DMS53 (cell line): ENCODE measurements around the gene FRMD5.

Experiments used
- DNase-seq: peaks from one replicate; lab custom pipeline; 2025; lab: John Stamatoyannopoulos, UW

Gene FRMD5

DNA sequence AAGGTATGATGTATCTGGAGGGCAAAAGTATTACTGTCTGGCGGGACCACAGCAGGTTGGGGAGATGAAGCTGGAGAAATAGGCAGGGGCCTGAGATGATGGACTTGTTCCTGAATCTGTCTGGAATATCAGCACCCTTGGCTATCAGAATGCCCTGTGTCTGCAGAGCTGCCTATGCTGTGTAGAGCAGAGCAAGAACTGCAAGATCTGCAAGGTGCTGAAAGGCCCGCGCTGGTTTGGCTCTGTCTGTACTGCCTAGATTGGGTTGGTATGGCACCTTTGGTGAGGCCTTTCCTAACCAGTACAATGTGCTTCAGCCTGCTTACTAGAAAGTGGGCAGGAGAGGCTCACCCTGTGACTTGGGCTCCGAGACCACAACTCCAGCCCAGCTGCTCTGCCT, 271.5 kb downstream of the FRMD5 start:
- no peak for DNase-seq

DNA sequence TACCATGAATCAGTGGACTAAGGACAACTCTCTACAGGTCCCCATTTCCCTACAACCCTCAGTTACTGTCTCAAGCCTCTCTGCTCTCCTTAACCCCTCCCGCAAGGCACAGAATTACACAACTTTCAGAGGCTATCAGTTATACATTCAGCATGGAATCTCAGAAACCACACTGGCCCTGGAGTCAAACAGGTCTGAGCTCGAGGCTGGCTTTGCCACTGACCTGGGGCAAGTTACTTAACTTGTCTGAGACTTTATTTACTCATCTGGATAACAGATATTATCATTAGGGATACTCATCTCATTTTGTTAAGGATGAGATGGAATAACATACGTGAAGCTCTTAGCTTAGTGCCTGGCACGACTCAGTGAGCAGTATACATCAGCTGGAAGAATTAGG, 273.1 kb downstream of the FRMD5 start:
- DNase-seq, result no peak

DNA sequence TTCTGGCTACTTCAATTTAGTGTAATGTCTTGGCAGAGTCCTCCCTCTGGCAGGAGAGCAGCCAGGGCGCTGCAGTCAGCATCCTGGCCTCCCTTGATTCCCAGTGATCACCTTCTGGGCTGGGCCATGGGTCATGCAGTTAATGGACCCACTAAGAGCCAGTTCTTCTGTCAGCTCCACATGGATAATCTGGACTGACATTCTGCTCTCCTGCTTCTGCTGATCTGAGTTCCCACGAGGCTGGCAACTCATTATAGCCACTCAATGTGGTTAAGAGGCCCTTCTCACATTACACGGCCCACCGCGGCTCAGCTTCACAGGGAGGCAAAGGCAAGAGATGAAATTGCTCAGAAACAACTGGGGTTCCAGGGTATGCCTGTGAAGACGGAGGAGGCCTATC, 274.3 kb downstream of the FRMD5 start:
- DNase-seq, result peak; percentile 18

DNA sequence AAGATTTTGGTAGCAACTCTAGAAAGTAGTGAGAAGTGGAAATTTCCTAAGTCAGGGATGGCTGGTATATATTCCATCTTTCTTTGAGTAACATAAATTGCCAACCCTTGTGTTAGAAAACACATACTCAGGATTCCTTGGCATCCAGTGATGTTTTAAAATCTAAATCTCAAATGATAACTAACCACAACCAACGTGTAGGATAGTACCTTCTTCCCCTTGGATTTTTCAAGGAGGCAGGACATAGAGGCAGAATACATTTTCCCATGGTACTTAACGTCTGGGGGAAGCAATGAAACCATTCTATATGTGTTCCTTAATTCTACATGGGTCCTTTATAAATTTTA, 274.8 kb downstream of the FRMD5 start:
- no peak for DNase-seq

DNA sequence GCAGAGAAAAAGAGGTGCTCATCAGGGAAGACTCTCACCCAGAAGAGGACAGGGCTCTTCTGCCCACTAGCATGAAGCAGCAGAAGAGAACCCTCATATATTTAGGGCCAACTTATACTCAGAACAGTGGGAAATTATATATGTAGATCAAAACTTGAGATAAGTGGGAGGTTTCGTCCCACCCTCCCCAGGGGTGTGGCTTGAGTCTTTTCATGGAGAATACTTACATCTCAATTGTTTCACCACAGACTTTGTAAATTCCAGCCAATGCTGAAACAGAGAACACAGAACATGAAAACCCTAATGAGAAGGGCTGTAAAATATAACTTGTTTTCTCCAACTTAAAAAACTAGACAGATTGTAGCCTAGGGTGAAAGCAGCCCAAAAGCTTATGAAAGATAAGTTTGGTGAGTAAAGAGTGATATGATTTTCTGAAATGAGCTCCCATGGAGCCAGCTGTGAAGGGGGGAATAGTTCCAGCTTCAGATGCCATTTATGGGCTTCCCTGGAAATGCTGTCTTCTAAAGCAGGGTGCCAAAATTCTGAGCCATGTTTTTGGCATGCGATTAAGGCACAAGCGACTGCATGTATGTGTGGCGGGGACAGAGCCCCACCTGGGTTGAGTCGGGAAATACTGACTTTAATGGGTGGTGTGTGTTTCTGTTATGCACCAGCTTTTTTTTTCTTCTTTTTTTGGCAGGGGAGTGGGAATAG, 275.4 kb downstream of the FRMD5 start:
- no peak for DNase-seq

DNA sequence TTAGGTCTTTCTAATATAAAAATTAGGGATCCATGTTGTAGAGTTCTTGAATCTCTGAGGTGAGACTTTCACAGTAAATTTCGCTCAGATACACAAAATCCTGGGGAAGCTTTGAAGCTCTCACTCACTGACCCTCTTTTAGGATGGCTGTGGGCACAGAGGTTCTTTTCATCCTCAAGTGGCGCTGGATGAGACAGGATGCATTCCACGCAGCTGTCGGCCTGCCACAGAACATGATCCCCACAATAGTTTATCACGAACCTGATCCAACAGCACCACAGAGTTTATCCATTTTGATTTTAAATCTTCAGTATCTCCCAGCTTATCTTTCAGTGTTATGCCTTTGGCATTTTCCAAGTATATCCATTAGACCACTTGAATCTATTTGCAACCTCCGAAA, 276.4 kb downstream of the FRMD5 start:
- DNase-seq, result no peak

DNA sequence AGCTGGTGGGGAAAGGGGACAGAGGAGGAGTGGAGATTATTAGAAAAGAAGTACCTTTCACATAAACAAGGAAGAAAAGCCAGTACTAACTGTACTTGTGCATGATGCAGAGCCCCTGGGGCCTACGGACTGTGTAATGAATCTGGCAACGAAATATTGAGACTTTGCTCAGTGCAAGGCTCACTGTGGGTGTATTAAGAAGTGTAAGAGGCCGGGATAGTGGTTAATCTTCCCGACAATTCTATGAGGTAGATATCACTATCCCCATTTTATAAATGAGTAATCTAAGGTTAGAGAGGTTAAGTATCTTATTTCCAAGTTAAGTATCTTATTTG, 278.8 kb downstream of the FRMD5 start:
- DNase-seq, result no peak

DNA sequence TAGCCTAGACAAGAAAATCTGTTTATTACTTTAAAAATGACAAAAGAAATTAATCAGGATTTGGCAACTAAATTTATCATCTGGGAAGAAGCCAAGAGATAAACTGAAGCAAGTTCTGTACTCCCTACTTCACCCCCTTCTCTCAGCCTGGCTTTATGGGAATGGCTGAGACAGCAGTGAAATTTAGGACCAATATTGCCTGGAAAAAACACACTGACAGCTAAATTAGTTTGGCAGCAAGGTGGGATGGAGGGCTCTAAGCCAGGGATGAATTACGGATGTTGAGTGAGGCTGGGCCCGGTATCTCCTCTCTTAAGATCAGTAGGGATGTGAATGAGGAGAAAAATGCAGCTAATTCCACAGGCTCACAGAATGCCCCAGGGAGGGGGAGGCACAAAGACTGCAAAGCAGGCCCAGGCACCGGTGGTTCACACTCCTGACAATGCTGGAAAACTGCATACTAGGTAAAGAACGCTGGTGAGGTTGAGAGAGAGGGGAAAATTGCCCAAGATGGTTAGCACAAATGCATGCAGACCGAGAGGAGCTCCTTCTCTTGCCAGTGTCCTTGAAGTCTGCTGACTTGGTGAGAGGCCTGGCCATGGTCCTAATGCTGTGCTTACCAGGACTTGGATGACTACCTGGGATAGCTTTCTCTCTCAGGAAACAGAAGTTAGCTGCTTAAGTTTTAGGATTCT, 279.3 kb downstream of the FRMD5 start:
- no peak for DNase-seq

DNA sequence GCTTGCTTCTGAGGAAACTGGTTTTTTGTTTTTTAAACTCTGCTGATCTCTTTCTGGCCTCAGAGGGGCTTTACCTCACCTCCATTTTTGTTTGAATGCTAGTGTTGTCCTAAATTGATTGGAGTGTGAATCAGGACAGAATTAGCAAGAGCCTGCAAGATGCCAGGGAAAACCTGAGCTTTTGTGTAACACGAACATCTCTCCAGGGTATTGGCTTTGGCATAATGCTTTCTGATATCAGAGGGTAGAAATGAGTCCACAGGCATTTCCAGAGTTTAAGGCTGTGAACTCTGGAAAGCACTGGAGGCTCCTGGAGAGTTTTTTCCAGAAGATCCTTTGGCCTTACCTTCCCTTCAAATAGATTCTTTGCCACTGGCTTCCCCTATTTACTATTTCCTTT, 281.1 kb downstream of the FRMD5 start:
- no peak for DNase-seq

DNA sequence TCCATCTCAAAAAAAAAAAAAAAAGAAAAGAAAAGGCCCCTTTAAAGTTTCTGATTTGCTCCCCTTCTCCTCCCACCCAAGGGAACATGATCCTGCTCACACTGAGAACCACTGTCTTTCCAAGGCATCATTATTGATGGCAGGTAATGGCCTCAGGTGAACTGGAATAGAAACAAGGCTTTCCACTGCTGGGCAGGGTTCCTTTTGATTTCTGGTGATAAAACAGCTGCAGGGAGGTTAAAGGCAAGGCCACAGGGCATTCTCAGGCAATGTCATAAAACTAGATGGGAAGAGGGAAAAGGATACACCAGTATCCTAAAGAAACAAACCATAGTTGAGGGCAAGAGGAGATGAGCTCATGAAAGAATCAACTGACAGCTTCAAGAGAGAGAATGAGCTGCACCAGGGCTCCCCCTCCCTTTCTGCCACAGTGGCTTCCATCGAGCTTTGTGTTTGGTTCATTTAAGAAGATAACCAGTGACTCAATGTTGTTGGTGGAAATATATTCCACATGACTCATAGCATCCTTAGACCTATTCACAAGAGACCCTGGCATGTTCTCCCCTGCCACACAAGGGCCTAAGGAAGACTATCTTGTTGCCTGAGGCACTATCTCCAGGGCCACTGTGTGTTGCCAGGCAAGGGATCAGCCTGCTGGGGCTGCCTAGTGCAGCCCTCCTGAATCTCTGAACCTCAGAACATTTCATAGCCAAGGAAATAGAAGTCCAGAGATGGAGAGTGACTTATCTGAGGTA, 281.9 kb downstream of the FRMD5 start:
- peak; percentile 44 for DNase-seq

DNA sequence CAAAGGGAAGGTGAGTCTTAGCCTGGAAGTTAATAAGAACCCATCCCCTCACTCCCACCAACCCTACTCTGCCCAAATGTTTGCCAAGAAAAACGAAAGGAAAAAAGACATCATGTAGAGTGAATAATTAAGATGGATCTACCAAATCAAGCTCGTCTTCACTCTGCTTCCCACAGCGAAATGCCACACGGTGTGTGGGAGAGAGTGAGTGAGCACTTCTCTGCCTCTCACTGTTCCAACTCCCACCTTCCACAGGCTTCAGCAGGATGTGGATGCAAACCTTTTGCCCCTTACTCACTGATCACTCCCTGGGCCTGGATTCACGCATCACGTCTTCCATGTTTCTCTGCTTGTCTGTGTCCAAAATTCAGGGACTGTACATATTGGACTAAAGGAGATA, 282.9 kb downstream of the FRMD5 start:
- DNase-seq, result no peak

DNA sequence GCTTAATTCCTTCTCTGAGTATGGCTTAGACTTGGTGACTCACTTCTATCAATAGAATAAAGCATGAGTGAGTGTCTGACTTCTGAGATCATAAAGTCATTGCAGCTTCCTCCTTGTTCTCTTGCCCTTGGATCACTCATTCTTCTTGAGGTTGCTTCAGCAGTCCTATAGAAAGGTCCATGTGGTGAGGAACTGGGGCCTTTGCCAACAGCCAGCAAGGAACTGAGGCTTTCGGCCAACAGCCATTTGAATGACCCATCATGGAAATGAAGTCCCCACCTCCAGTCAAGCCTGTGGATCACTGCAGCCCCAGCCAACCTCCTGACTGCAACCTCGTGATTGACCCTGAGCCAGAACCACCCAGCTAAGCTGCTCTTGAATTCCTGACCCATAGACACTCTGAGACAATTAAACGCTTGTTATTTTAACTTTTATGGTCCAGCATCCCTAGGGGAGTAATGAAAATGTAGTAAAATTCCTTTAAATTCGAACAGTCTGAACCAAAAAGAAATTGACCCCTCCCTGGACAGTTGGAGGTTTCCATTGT, 283.8 kb downstream of the FRMD5 start:
- DNase-seq, result no peak

DNA sequence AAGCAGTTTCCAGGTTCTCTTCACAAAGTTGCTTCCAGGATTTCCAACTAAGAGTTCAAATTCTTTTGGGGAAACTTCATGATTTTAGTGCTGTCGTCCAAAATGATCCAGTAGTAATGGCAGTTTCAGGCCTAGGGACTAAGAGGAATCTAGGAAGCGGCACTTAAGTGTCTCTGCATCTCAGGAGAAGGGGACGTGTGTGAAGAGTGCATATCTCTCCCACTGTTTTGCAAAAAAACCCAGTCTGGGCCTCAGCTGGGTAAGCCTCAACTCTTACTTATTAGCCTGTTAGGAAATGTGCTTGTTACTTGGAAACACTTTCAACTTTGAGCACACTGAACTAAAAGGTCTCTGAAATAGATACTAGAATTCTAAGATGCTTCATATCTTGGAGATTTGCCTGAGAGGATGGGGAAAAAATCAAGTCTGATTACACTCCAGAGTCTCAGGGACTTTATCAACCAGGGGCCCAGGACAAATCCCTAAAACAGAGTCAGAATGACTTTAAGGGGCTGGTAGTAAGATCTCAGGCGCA, 286.5 kb downstream of the FRMD5 start:
- no peak for DNase-seq

DNA sequence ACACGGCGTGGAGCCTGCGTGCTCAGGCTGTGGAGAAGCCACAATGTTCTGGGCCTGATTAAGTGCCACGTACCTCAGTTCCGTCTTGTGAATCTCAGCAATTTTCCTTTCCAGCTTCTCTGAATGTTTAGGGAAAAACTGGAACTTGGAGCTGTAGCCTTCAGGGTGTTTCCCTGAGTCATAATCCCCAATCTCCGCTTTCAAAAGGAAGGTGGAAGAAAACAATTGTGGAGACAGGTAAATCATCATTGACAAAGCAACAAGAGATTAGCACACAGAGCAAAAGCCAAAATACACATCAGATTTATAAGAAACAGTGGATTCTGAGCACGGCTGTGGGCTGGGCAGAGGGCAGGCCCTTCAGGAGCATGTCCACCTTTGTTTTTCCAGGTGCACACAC, 289.3 kb downstream of the FRMD5 start:
- DNase-seq, result no peak

DNA sequence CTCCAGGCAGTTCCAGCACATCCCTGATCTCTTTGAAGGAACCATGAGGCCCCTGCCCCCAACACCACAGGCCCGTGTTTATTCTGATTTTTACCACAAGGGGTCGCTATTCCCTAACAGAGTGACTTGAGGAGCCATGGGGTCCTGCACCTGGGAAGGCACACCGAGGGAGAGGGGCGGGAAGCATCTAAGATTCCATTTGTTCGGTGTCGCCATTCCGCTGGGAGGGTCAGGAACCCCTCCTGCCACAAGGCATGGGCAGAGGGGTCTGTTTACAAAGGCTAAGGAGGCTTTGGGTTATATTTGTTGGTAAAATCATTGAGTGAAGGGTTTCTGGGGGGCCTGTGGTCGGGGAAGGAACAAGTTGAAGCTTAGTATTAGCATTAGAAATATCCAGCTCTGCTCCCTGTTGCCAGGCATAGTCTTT, 291.2 kb downstream of the FRMD5 start:
- DNase-seq, result peak; percentile 76

DNA sequence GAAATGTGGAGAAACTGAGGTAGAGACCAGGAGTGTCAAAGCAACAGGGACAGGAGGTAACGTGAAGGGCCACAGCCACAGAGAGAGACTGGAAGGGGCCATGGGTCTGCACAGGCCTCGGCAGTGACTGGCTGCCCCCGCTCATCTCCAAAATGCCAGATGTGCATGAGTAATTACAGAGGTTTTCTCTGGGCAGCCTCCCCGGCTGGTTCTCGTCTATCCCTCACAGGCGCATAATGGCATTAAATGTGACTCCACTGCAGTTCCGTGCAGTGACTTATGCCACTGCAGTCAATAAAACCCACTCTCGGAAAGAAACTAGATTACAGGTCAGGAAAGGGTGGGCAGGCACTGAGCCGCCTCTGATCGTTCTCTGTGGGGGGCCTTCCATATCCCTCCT, 293.6 kb downstream of the FRMD5 start:
- DNase-seq, result no peak

DNA sequence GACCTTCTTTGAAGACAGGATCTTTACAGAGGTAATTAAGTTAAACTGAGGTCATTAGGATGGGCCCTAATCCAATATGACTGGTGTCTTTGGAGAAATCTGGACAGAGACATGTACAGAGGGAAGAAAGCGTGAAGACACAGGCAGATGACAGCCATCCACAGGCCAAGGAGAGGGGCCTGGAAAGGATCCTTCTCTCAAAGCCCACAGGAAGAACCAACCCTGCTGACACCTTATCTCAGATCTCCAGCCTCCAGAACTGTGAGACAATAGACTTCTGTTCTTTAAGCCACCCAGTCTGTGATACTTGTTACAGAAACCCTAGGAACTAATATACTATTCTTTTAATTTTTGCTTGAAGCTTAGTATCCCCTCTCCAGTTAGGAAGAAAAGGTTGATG, 294.1 kb downstream of the FRMD5 start:
- DNase-seq, result no peak

DNA sequence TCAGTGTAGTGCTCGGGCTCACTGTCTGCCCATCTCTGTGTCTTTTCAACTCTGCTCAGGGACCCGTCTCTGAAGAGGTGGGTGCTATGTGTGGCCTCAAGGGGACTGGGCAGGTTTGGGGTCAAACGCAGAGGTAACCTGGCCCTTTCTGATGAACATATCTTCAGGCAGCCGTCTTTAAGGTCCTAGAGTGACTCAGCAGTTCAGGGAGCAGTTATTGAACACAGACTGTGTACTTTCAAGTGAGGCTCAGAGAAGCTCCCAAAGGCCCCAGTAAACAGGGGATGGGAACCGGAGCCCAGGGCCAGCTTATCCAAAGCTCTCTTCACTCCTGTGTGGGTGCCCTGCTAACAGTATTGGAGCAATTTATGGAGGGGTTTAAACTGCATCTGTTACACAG, 295.1 kb downstream of the FRMD5 start:
- DNase-seq, result peak; percentile 7

DNA sequence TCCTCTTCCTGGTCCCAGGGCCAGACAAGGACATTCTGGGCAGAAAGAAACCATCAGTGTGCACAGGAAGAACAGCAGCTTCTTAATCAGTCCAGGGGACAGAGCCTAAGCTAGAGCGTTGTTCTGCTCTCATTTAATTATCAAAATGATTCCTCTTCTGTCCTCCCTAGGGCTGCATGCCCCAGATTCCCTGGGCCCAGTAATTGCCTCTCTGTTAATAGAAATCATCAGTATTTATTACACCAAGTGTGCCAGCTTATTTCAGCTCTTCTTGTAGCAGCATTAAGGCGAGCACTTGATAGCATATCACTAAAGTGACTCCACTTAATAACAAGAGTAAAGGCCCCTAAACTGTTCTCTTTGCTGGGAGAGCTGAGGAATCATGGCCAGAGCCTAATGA, 296.2 kb downstream of the FRMD5 start:
- no peak for DNase-seq

DNA sequence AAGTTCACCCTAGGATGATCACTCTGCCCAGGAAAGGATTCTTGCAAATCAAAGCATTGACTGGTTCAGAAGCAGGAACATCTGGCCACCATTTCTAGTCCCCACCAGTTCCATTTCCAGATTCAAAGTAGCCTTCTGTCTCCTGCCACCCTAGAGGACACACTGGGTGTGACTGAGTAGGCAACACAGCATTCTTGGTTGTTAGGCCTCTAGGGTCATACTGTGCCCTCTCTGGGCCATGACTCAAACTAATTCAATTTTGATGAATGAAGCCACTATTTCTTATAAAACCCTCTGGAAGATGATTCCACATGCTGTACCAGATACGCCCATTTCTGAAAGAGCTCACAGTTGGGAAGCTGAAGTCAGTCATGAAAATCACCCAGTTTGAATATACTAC, 298.5 kb downstream of the FRMD5 start:
- DNase-seq, result no peak

DNA sequence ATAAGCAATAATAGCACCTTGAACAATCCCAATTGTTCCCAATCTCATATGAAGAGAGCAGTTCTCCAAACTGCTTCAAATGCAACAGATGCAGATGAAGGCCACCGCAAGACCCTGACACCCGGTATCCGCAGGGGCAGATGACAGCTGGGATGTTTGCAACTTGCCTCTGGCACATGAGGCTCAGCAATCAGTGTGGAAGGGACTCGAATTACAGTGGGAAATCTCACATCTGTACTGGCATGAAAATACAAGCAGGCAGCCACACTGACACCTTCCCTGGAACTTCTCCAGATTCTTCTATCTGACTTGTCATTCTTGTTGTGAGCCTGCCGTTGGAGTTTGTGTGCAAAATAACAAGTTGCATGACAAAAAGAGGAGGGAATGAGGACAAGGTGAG, 299.5 kb downstream of the FRMD5 start:
- no peak for DNase-seq

DNA sequence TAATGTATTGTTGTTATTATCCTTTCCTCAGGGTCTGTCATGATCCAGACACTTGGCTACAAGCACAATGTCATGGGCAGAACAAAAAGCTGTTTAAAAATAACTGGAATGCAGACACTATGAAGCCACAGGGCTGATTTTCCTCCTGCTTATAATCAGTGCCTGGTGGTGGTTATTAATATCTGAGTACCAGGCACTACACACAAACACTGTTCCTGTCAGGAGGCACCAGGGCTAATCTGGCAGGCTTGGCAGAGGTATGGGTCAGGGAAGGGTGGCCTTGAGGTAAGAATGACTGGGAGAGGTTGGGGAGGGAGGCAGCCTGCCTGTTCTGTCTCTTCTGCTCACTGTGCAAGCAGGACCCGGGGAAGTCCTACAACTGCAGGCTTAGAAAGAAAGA, 301.1 kb downstream of the FRMD5 start:
- no peak for DNase-seq

DNA sequence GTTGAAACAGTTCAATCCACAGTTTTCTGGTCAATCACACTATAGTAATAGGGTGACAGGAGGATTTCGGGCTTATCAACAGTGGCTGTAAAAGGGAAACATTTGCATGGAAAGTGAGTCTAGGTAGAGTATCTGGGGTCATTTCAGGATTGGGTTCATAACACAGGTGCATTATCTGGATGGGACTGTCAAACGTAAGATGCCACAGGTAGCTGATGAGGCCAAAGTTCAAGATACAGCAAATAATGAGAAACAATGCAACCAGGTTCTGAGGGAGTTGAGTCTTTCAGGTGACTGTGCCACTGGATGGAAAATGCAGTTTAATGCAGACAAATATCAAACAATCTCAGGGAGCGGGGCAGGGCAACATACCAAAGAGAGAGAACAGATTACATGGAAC, 306.0 kb downstream of the FRMD5 start:
- DNase-seq, result peak; percentile 39
